NOMO-1 (cell line): ENCODE data around the gene RUNX2.

Source experiments
- DNase-seq, 2 experiments: peaks; one replicate each; lab custom pipeline; 2025; ENCODE audit not compliant: unreplicated experiment in 2 of 2; lab: John Stamatoyannopoulos, UW

RUNX2 gene

DNA sequence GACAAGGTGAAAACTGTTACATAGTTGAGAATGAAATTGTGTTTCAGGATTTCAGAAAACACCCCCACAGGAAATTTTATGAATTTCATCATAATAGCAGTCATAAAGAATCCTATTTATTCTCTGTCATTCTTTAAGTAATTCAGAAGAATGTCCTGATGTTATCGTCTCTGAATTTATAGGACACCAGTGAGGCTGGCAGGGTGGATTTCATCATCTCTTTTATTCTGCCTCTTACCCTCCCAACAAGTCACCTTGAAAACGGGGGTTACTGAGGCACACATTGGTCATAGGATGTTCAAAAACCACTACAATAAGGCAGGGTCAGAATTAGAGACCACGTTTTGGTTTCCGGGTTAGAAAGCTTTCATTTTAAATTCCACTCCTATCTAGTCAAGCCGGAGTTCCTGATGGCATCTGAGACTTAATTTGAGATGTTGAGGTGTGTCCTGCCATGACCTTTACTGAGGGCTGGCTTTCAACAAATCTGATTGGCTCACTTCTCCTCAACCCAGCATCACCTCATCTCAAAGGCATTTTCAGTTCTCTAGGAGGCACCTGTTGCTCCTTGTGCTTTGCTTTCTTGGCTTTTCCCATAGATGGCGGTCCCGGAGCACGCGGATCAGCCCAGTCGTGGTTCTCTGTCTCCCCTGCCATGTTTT is 280.3 kb downstream of the RUNX2 start:
- no peak for DNase-seq

GRCh38 chr6:45609141-45609638 is 281.1 kb downstream of the RUNX2 start:
- no peak for DNase-seq

GRCh38 chr6:45610374-45610773 is 282.2 kb downstream of the RUNX2 start:
- DNase-seq, result no peak

DNA sequence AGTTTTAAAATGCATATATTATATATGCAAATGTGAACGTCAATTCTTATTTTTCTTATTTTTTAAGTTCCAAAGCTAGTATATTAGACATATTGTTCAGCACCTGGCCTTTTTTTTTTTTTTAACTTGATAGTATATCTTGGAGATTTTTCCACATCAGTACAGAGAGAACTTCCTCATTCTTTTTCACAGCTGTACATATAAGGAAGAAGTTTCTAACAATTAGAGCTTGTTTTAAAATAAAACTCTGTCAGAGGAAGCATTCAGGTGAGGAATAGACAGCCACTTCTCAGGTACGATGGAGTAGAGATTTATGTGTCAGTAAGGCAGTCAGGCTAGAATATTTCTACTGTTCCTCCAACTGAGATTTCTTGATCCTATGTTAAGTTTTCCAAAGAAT is 282.7 kb downstream of the RUNX2 start:
- DNase-seq, result peak in 1 of 2 experiments; percentile 17

- DNase-seq, result no peak
Observed at GRCh38 chr6:45611491-45611890, 283.4 kb downstream of the RUNX2 start.

- no peak for DNase-seq
Observed at GRCh38 chr6:45613656-45614055, 285.5 kb downstream of the RUNX2 start.

GRCh38 chr6:45614488-45615285 is 286.6 kb downstream of the RUNX2 start:
- DNase-seq, result peak in 1 of 2 experiments; percentile 2

DNA sequence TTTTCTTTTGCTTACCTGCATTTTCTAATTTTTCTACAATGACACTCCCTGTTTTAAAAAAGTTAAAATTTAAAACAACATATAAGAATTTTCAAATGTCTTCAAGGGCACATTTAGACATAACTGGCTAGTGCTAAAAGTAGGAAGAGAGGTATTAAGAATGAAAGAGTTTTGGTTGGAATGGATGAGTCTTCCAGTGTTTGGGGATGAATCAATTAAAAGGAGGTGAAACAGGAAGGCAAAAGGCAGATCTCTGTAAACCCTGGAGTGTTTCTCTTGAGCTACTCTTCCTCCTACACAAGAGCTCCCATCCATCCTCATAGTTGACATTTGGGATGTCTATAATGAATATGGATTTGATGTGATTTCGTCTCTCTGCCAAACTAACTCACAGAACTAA is 288.1 kb downstream of the RUNX2 start:
- DNase-seq, result no peak

- DNase-seq, result no peak
Observed at GRCh38 chr6:45617441-45617840, 289.3 kb downstream of the RUNX2 start.

DNA sequence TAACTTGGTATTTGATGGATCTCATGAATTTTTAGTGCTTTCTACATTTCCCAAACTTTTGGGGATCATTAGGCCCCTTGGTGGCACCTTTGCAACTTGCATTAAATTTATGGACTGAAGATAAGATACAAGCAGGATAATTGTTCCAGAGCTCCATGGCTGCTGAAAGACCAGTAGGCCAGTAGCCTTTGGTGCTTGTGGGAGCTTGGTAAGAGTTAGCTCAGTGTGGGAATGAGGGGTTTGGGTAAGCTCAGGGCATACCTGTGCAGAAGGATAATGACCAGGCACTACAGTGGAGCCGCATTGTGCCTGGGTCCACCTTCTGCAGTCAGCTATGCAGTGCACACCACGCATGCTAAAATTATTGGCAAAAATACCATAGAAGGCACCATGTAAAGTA is 290.1 kb downstream of the RUNX2 start:
- DNase-seq, result no peak

- no peak for DNase-seq
Observed at GRCh38 chr6:45619211-45619760, 291.2 kb downstream of the RUNX2 start.

DNA sequence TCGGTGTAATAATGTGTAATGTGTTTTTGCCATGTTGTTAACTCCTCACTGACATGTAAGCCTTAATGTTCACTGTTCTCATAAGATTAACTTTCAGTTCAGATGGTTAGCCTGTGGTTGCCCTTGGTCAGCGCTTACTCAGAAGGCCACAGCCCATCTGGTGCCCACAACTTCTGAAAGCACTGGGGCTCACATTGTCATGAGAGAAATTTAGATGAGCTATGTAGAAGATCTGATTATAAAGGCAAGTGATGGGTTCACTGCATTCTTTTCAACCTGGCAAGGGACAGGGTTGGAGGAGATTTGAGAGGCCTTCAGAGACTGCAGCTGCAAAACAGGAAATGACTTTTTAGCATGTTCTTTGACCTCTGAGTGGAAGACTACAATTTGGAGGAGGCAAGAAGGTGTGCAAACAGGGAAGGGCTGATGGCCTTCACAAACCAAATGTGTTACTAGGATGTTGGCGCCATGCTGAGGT is 291.9 kb downstream of the RUNX2 start:
- no peak for DNase-seq

- DNase-seq, result no peak
Observed at GRCh38 chr6:45624228-45624627, 296.1 kb downstream of the RUNX2 start.

DNA sequence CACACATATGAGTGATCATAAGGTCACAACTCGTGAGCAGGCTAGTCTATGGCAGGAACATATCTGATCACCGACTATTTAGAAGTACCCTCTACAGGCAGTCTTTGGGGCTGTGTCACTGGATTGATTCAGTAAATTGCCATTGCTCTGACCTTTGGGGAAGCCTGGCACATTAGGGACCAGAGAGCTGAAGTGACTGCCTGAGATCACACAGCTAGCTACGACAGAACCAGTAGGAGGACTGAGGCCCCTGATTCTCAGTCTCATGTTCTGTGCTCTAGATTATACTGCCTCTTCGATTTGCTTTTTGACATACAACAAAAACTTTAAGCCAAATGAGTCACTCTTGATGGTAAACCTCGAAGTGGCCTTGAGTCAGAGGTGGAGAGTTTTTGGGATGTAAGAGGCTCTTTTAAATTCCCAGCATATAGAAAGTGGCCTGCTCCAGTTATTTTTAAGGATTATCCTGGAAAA is 297.1 kb downstream of the RUNX2 start:
- no peak for DNase-seq

DNA sequence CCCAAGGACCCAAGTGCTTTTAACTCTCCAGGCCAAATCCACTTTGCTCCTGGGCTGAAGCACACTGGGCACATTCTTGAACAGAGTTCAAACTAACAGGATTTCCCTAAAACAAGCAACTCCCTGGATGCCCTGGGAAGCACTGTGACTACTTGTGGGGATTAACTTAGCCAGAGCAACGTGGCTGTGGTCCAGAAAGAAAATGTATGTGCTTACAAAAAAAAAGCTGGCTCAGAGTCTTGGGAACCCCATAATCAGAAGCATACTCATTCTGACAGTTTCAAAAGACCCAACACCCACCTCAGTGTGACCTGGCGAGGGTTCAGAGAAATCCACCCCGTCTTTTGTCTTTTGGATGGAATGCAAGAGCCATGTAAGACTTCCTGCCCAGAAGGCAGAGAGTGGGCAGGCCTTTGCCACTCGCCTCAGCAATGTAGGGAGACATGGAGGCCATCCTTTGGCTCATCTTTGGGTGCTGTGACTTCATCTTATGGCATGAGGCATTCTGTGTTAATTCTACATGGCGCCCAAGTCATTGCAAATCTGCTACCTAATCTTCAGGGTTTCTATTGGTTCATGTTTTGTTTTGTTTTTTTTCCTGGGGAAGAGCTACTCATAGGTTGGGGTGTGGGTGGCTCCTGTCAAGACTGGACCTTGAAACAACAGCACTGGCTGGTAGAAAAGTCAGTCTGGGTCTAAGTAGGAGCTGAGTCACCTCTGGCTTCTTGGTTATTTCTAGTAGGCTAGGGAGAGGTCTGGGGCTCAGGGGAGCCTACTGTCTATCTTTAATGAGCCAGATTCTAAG is 298.2 kb downstream of the RUNX2 start:
- no peak for DNase-seq

GRCh38 chr6:45630314-45630713 is 302.2 kb downstream of the RUNX2 start:
- no peak for DNase-seq

DNA sequence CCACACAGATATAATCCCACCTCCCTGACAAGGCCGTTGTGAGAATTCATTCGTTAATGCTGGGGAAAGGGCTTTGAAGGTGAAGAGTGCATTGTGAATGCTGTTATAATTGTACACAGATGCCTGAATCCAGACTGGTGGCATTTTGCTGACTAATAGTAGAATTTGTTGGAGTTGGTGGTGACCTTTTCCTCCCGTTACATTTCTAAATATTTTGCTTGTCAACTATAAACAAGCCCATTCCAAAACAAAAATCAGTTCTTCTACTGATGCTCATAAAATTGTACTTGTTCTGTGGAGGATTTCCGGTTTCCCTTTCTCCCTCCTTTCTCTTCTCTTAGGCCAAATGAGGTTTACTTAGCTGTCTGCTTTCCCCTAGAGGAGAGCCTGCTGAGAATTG is 302.7 kb downstream of the RUNX2 start:
- no peak for DNase-seq

- DNase-seq, result peak in 1 of 2 experiments; percentile 22
Observed at GRCh38 chr6:45631396-45631795, 303.3 kb downstream of the RUNX2 start.

DNA sequence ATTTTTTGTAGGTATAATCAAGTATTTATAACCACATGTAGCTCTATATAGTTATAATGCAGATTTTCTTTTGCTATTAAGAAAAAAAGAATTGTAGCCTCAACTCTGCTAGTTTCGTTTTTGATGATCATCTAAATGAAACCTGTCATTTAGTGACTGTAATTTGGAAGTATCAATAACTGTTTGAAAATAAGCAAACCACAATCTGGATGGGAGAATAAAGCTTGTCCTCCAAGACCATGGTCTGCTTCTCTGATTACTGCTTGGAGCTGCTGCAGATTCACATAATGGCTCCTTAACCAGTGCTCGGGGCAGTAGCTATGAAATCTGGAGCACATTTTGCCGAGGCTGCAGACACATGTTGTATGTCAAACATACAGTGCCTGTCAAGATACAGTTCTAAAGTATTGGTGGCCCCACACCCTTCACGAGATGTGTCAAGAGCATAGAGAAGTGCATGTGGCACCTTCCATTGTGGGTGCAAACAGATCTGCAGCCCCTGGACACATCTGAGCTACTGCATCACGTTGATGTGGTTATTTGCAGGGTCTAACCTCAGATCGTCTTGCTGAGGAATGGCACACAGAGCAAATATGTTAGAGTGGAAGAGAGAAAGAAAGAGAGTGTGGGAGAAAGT is 305.3 kb downstream of the RUNX2 start:
- DNase-seq, result no peak

DNA sequence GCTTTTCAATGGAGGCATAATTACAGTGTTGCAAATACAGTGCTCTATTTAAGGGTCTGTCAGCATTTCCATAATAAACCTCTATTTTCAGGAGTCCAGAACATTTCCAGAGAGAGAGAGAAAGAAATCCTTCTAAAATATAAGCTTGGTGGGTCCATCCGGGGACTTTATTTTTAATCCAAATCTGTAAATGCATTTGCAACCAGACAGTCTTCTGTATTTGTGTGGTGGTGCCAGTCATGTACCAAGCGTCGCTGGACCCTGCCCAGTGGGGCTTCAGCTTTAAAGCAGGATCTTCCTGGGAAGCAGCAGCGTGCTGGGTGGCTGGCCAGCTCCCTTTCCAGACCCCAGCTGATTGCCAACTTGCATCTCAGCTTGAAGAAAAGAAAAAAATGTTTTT is 306.1 kb downstream of the RUNX2 start:
- no peak for DNase-seq
